ENCODE measurements around the gene SLC2A13.

- no peak for TF ChIP-seq CTCF (IDR thresholded peaks at IDR 0.05)
- TF ChIP-seq POLR2A (IDR thresholded peaks at IDR 0.05): no peak
These were observed 238.1 kb downstream of the SLC2A13 start for GRCh38 chr12:39867631-39868327.

All from testis (tissue), 2 donors.